ENCODE data around the gene ALPP. TPM values are rescaled to one million over a fixed set of nuclear protein-coding genes. Genes with fewer than 3 reads are reported as not detected.
"Not testable (repeated sequence)": the region's sequence is repeated elsewhere in the genome, so short reads cannot be mapped to it uniquely, and the experiment has no call there.

The ALPP gene
- total RNA-seq (10 to 100 TPM in 1 of 2 donors, 1 to 10 TPM in 1; 7.0 to 25.8 TPM), polyA plus RNA-seq (10 to 100 TPM in 1 of 2 donors, 1 to 10 TPM in 1; 7.4 to 15.5 TPM)
- long read RNA-seq, donor 1 = 0 reads
- long read RNA-seq, donor 2 = 0 reads
- long read RNA-seq, donor 3 = 0 reads
- long read RNA-seq, donor 4 = 0 reads
- long read RNA-seq, donor 5 = 0 reads

GRCh38 chr2:232378735-232379151, at the start of gene ALPP:
TSS of gene ALPP (plus strand) at chr2:232378751. CDS start at chr2:232378803, 52 bp downstream.
- not testable (repeated sequence) for H3K27ac ChIP-seq (ENCODE audit: low read depth in 1 of 2, low read length in 1 of 2); H3K36me3 ChIP-seq (ENCODE audit: control insufficient read depth in 4 of 4, insufficient read depth in 4 of 4, low read length in 4 of 4); H3K9me3 ChIP-seq (ENCODE audit: control insufficient read depth in 4 of 4, insufficient read depth in 3 of 4, low read length in 3 of 4); DNase-seq; H3K4me1 ChIP-seq (ENCODE audit: control insufficient read depth in 5 of 5, insufficient read depth in 5 of 5, low read length in 5 of 5); ATAC-seq (ENCODE audit: insufficient read depth, low FRiP score); H3K4me3 ChIP-seq; H3K9ac ChIP-seq (ENCODE audit: insufficient read depth in 1 of 2, low read length in 2 of 2)
- H3K27me3 ChIP-seq (ENCODE audit: control insufficient read depth in 3 of 3, insufficient read depth in 3 of 3, low read length in 2 of 3) = peaks cover 0 to 25% (median 12%) of the 10 kb centered on the region in 3 donors
- 86 to 94% methylated on average over 12 of the region's 12 CpGs for WGBS, 2 donors

DNA sequence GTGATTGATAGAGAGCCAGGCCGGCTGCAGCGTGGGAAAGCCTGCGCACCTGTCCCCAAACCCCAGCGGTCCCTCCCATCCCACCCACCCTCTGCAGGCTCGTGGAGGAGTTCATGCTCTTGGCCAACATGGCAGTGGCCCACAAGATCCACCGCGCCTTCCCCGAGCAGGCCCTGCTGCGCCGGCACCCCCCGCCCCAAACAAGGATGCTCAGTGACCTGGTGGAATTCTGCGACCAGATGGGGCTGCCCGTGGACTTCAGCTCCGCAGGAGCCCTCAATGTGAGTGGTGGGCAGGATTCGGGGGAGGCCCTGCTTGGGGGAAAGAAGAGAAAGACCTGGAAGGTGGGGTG, 48.9 kb upstream of the ALPP start:
- H3K36me3 ChIP-seq (ENCODE audit: control insufficient read depth in 4 of 4, insufficient read depth in 4 of 4, low read length in 4 of 4) = peaks cover 0 to 7% (median 0%) of the 10 kb centered on the region in 4 donors
- WGBS, 2 donors = 94 to 99% methylated on average over 15 of the region's 15 CpGs
- H3K9ac ChIP-seq (ENCODE audit: insufficient read depth in 1 of 2, low read length in 2 of 2) = no peak overlapping the region

GRCh38 chr2:232330068-232330999, 48.2 kb upstream of the ALPP start:
- ATAC-seq (ENCODE audit: insufficient read depth, low FRiP score) = no peak
- no peak for DNase-seq
- TF ChIP-seq, protein P1, sequence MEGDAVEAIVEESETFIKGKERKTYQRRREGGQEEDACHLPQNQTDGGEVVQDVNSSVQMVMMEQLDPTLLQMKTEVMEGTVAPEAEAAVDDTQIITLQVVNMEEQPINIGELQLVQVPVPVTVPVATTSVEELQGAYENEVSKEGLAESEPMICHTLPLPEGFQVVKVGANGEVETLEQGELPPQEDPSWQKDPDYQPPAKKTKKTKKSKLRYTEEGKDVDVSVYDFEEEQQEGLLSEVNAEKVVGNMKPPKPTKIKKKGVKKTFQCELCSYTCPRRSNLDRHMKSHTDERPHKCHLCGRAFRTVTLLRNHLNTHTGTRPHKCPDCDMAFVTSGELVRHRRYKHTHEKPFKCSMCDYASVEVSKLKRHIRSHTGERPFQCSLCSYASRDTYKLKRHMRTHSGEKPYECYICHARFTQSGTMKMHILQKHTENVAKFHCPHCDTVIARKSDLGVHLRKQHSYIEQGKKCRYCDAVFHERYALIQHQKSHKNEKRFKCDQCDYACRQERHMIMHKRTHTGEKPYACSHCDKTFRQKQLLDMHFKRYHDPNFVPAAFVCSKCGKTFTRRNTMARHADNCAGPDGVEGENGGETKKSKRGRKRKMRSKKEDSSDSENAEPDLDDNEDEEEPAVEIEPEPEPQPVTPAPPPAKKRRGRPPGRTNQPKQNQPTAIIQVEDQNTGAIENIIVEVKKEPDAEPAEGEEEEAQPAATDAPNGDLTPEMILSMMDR (IDR thresholded peaks at IDR 0.05; ENCODE audit: control extremely low read depth, extremely low read depth) = no peak

More for the DNA sequence above, 48.9 kb upstream of the ALPP start:
- no peaks in the 10 kb centered on the region for H3K27me3 ChIP-seq (ENCODE audit: control insufficient read depth in 3 of 3, insufficient read depth in 3 of 3, low read length in 2 of 3)
- ATAC-seq (ENCODE audit: insufficient read depth, low FRiP score) (no peak), DNase-seq (no peak)
- no peak overlapping the region for H3K4me3 ChIP-seq
- H3K27ac ChIP-seq (ENCODE audit: low read depth in 1 of 2, low read length in 1 of 2) = no peak overlapping the region
- TF ChIP-seq, protein P1 (IDR thresholded peaks at IDR 0.05; ENCODE audit: control extremely low read depth, extremely low read depth) = no peak
- H3K9me3 ChIP-seq (ENCODE audit: control insufficient read depth in 4 of 4, insufficient read depth in 3 of 4, low read length in 3 of 4) = no peaks in the 10 kb centered on the region
- peaks cover 0 to 9% (median 0%) of the 10 kb centered on the region in 5 donors for H3K4me1 ChIP-seq (ENCODE audit: control insufficient read depth in 5 of 5, insufficient read depth in 5 of 5, low read length in 5 of 5)

DNA sequence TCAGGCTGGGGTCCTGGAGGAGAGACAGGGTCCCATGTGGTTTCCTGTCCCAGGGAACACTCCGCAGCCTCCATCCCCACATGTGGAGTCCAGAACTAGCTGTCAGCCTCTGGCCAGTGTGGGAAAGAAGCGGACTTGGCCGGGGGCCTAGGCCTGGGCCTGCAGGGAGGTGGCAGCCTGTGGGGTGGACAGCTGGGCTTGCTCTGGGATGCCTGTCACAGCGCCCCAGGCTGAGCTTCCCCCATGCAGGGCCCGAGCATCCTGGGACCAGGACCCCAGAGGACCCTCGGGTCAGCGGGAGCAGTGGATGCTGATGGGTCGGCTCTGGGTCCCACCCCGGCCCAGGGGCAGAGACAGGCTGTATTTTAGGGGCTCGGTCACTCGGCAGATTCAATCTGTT, 47.5 kb upstream of the ALPP start:
- H3K4me1 ChIP-seq (ENCODE audit: control insufficient read depth in 5 of 5, insufficient read depth in 5 of 5, low read length in 5 of 5); H3K27ac ChIP-seq (ENCODE audit: low read depth in 1 of 2, low read length in 1 of 2); H3K36me3 ChIP-seq (ENCODE audit: control insufficient read depth in 4 of 4, insufficient read depth in 4 of 4, low read length in 4 of 4); H3K27me3 ChIP-seq (ENCODE audit: control insufficient read depth in 3 of 3, insufficient read depth in 3 of 3, low read length in 2 of 3); H3K9ac ChIP-seq (ENCODE audit: insufficient read depth in 1 of 2, low read length in 2 of 2); H3K9me3 ChIP-seq (ENCODE audit: control insufficient read depth in 4 of 4, insufficient read depth in 3 of 4, low read length in 3 of 4); ATAC-seq (ENCODE audit: insufficient read depth, low FRiP score); H3K4me3 ChIP-seq: not testable (repeated sequence)
- 85 to 91% methylated on average over 11 of the region's 11 CpGs for WGBS, 2 donors
- peak; percentile 85 to 90 (median 86) for DNase-seq

More at GRCh38 chr2:232330068-232330999, 48.2 kb upstream of the ALPP start:
- no peaks in the 10 kb centered on the region for H3K27me3 ChIP-seq (ENCODE audit: control insufficient read depth in 3 of 3, insufficient read depth in 3 of 3, low read length in 2 of 3)
- H3K27ac ChIP-seq (ENCODE audit: low read depth in 1 of 2, low read length in 1 of 2) = no peak overlapping the region
- no peaks in the 10 kb centered on the region for H3K9me3 ChIP-seq (ENCODE audit: control insufficient read depth in 4 of 4, insufficient read depth in 3 of 4, low read length in 3 of 4)
- H3K36me3 ChIP-seq (ENCODE audit: control insufficient read depth in 4 of 4, insufficient read depth in 4 of 4, low read length in 4 of 4) = peaks cover 0 to 7% (median 0%) of the 10 kb centered on the region in 4 donors
- peaks cover 0 to 9% (median 0%) of the 10 kb centered on the region in 5 donors for H3K4me1 ChIP-seq (ENCODE audit: control insufficient read depth in 5 of 5, insufficient read depth in 5 of 5, low read length in 5 of 5)
- no peak overlapping the region for H3K9ac ChIP-seq (ENCODE audit: insufficient read depth in 1 of 2, low read length in 2 of 2)
- H3K4me3 ChIP-seq = no peak overlapping the region
- 89 to 92% methylated on average over 14 to 15 of the region's 17 CpGs for WGBS, 2 donors

DNA sequence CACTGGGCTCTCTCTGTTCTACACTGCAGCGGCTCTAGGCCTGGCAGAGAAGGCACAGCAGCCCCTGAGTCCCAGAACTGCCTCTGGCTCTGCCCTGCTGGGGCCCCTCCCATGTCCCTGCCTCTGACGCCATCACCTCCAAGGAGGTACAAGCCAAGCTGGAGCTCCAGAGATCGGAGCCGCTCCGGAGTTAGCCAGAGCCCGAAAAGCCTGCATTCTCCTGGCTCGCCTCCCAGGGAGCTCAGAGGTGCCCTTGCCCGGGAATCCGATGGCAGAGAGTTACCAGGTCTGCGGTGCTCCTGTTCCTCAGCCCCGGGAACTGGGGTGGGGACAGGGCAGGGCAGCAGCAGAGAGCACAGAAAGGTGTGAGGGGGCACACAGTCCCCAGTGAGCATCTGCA, 46.9 kb upstream of the ALPP start:
- not testable (repeated sequence) for H3K4me1 ChIP-seq (ENCODE audit: control insufficient read depth in 5 of 5, insufficient read depth in 5 of 5, low read length in 5 of 5); H3K9ac ChIP-seq (ENCODE audit: insufficient read depth in 1 of 2, low read length in 2 of 2); H3K27me3 ChIP-seq (ENCODE audit: control insufficient read depth in 3 of 3, insufficient read depth in 3 of 3, low read length in 2 of 3); H3K9me3 ChIP-seq (ENCODE audit: control insufficient read depth in 4 of 4, insufficient read depth in 3 of 4, low read length in 3 of 4); ATAC-seq (ENCODE audit: insufficient read depth, low FRiP score); DNase-seq; H3K27ac ChIP-seq (ENCODE audit: low read depth in 1 of 2, low read length in 1 of 2); H3K36me3 ChIP-seq (ENCODE audit: control insufficient read depth in 4 of 4, insufficient read depth in 4 of 4, low read length in 4 of 4); H3K4me3 ChIP-seq
- WGBS, 2 donors = 91 to 95% methylated on average over 10 to 11 of the region's 11 CpGs

DNA sequence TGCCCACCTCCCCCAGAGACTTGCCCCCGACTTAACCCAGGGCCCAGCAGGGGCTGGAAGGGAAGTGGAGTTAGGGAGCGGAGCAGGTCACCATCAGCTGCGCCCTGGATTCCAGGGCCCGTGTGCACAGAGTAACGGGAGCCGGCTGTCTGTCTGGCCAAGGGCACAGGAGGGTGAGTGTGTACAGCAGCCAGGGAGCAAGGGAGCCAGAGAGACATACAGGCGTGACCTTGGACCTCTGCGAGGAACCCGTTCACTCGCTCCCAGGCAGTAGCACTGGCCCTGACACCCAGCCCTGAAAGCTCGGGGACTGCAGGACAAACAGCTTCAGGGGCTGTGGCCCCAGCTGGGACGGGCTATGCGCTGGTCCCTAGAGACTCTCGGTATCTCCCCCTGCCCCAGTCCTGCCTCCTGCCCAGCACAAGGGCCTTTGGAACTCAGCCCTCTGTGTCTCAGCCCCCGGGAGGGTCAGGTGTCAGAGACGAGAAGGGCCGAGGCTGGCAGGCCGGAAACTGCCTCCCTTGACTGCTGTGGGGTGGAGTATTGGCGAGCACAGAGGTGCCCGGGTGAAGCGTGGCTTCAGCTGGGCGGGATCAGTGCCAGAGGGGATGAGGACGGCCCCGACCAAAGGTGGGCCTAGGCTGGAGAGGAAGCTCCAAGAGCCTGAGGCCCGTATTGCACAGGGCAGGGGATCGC, 46.2 kb upstream of the ALPP start:
- H3K27me3 ChIP-seq (ENCODE audit: control insufficient read depth in 3 of 3, insufficient read depth in 3 of 3, low read length in 2 of 3); H3K4me3 ChIP-seq; DNase-seq; ATAC-seq (ENCODE audit: insufficient read depth, low FRiP score); H3K4me1 ChIP-seq (ENCODE audit: control insufficient read depth in 5 of 5, insufficient read depth in 5 of 5, low read length in 5 of 5); H3K27ac ChIP-seq (ENCODE audit: low read depth in 1 of 2, low read length in 1 of 2); H3K9ac ChIP-seq (ENCODE audit: insufficient read depth in 1 of 2, low read length in 2 of 2); H3K9me3 ChIP-seq (ENCODE audit: control insufficient read depth in 4 of 4, insufficient read depth in 3 of 4, low read length in 3 of 4): not testable (repeated sequence)
- peaks cover 0 to 12% (median 0%) of the 10 kb centered on the region in 4 donors for H3K36me3 ChIP-seq (ENCODE audit: control insufficient read depth in 4 of 4, insufficient read depth in 4 of 4, low read length in 4 of 4)
- WGBS, 2 donors = 88 to 91% methylated on average over 18 to 25 of the region's 26 CpGs

All from lung (tissue), 16 donors.